HG02759 (cell line): ENCODE results near the gene SAC3D1.
A peak's percentile ranks its signal among the peaks of the same experiment; 100 is the strongest.
"Not testable (repeated sequence)": the region's sequence is repeated elsewhere in the genome, so short reads cannot be mapped to it uniquely, and the experiment has no call there.

Source experiments
- ATAC-seq: cut with Tn5 transposase; IDR thresholded peaks from one replicate; pipeline ENCODE4 v1.9.1; 2021; ENCODE audit warnings: mild to moderate bottlenecking, moderate library complexity; ENCODE audit not compliant: unreplicated experiment

Gene SAC3D1

GRCh38 chr11:65040847-65041622 lies at the start of gene SAC3D1:
TSS of gene SAC3D1 (plus strand) at chr11:65041210. CDS start at chr11:65041293, 83 bp downstream.
- ATAC-seq, result peak; percentile 87

GRCh38 chr11:64994318-64994717 lies 46.7 kb upstream of the SAC3D1 start:
- no peak for ATAC-seq

GRCh38 chr11:64996327-64996709 lies 44.7 kb upstream of the SAC3D1 start:
- ATAC-seq, result no peak

GRCh38 chr11:64996710-64997380 lies 44.2 kb upstream of the SAC3D1 start, which contains the start of gene BATF2:
TSS of gene BATF2 (minus strand) at chr11:64996971. CDS start at chr11:64996914, 57 bp downstream.
- ATAC-seq, result no peak

- no peak for ATAC-seq
These were observed 42.9 kb upstream of the SAC3D1 start for GRCh38 chr11:64998141-64998540.

GRCh38 chr11:64998690-64999431 lies 42.1 kb upstream of the SAC3D1 start:
- ATAC-seq, result no peak

GRCh38 chr11:64999478-64999877 lies 41.5 kb upstream of the SAC3D1 start:
- ATAC-seq, result no peak

GRCh38 chr11:65002706-65003105 lies 38.3 kb upstream of the SAC3D1 start:
- ATAC-seq, result no peak

- no peak for ATAC-seq
These were observed 37.7 kb upstream of the SAC3D1 start for GRCh38 chr11:65003282-65003681.

- not testable (repeated sequence) for ATAC-seq
These were observed 37.0 kb upstream of the SAC3D1 start for GRCh38 chr11:65003968-65004367.

GRCh38 chr11:65008016-65008415 lies 33.0 kb upstream of the SAC3D1 start:
- ATAC-seq, result no peak

GRCh38 chr11:65008873-65009272 lies 32.1 kb upstream of the SAC3D1 start:
- ATAC-seq, result no peak

- peak; percentile 62 for ATAC-seq
These were observed 27.7 kb upstream of the SAC3D1 start for GRCh38 chr11:65013130-65013887.

- ATAC-seq, result peak; percentile 82
These were observed 26.9 kb upstream of the SAC3D1 start, which contains the start of gene ARL2 for GRCh38 chr11:65013888-65014725. TSS of gene ARL2 (plus strand) at chr11:65014160. CDS start at chr11:65014208, 48 bp downstream.

- no peak for ATAC-seq
These were observed 26.2 kb upstream of the SAC3D1 start for GRCh38 chr11:65014726-65015227.

- no peak for ATAC-seq
These were observed 24.3 kb upstream of the SAC3D1 start for GRCh38 chr11:65016705-65017104.

GRCh38 chr11:65017937-65018336 lies 23.1 kb upstream of the SAC3D1 start:
- no peak for ATAC-seq

GRCh38 chr11:65019824-65020223 lies 21.2 kb upstream of the SAC3D1 start:
- ATAC-seq, result no peak

GRCh38 chr11:65021003-65021402 lies 20.0 kb upstream of the SAC3D1 start:
- ATAC-seq, result no peak

GRCh38 chr11:65021509-65021908 lies 19.5 kb upstream of the SAC3D1 start:
- ATAC-seq, result no peak
